GM12878 (cell line): Measurements from ENCODE around the gene CXADR. TPM values are rescaled to one million over a fixed set of nuclear protein-coding genes. Genes with fewer than 3 reads are reported as not detected.

ENCODE experiments used
- ATAC-seq: fragments of 200-7000 bp; cut with Tn5 transposase; 3 replicates; pipeline ENCODE4 v1.9.1; 2020; ENCODE audit warnings: mild to moderate bottlenecking, moderate library complexity
- BruUV-seq: library from RNA; stranded (reverse); fragments of 400-500 nt; replicated peaks from 2 replicates; lab custom pipeline; 2021; lab: Mats Ljungman, UMichigan
- CTCF ChIA-PET: fragments of 300-600 bp; sonication (Branson Sonifier 250); formaldehyde crosslinking; extraction: SDS; loops from one replicate; lab custom pipeline; 2021; ENCODE audit warnings: inconsistent platforms; lab: Yijun Ruan, JAX
- POLR2A ChIA-PET: fragments of 350-600 bp; formaldehyde crosslinking; extraction: SDS; loops from one replicate; lab custom pipeline; 2021; ENCODE audit warnings: inconsistent platforms; lab: Charles Lee
- RAD21 ChIA-PET: fragments of 300-600 bp; sonication (Branson Sonifier 250); formaldehyde crosslinking; loops from one replicate; lab custom pipeline; 2023; ENCODE audit warnings: antibody characterized with exemption; ENCODE audit not compliant: unreplicated experiment; lab: Charles Lee
- SMC1A ChIA-PET: fragments of 300-600 bp; sonication (Branson Sonifier 250); formaldehyde crosslinking; loops from one replicate; lab custom pipeline; 2023; ENCODE audit not compliant: unreplicated experiment, uncharacterized antibody; lab: Charles Lee
- DNase-seq: peaks from one replicate; pipeline ENCODE4 v3.0.0-alpha.2; 2011; ENCODE audit warnings: low read depth, low spot score
- FAIRE-seq: peaks from 3 replicates; lab custom pipeline; 2011; peaks lifted over from hg19 to GRCh38; lab: Jason Lieb, UNC
- H2AFZ ChIP-seq: 2 replicates; pipeline ENCODE4 v1.6.0; 2011; ENCODE audit warnings: low read depth, low read length, control low read depth; ENCODE audit not compliant: control insufficient read depth
- H3K27ac ChIP-seq: 2 replicates; pipeline ENCODE4 v1.5.1; 2011; ENCODE audit warnings: control low read depth; ENCODE audit not compliant: control insufficient read depth, insufficient read depth
- H3K27me3 ChIP-seq, 2 experiments: replicated peaks in 1 of 2; 2 replicates each; pipeline versions ENCODE4 v1.6.0 to v1.6.1; 2011; ENCODE audit warnings: low read length in 1 of 2; ENCODE audit not compliant: control insufficient read depth in 2 of 2, insufficient read depth in 2 of 2
- H3K36me3 ChIP-seq, 2 experiments: 2 replicates each; pipeline ENCODE4 v1.5.1; 2011; ENCODE audit warnings: low read length in 1 of 2; ENCODE audit not compliant: control insufficient read depth in 2 of 2, insufficient read depth in 2 of 2
- H3K4me1 ChIP-seq: 2 replicates; pipeline ENCODE4 v1.6.1; 2011; ENCODE audit warnings: mild to moderate bottlenecking, low read length, moderate library complexity, mixed read lengths; ENCODE audit not compliant: control insufficient read depth, insufficient read depth
- H3K4me2 ChIP-seq: 2 replicates; pipeline ENCODE4 v1.6.0; 2011; ENCODE audit warnings: control low read depth; ENCODE audit not compliant: control insufficient read depth, insufficient read depth
- H3K4me3 ChIP-seq: fragments of 200-600 bp; sonication (generic); 2 replicates; pipeline ENCODE4 v1.5.1; 2016
- H3K79me2 ChIP-seq: 2 replicates; pipeline ENCODE4 v1.6.0; 2011; ENCODE audit warnings: low read length; ENCODE audit not compliant: control insufficient read depth, insufficient read depth
- H3K9ac ChIP-seq: 2 replicates; pipeline ENCODE4 v1.8.0; 2011; ENCODE audit warnings: low read length, control low read depth, mixed read lengths; ENCODE audit not compliant: control insufficient read depth, insufficient read depth
- H3K9me3 ChIP-seq: replicated peaks from 3 replicates; pipeline ENCODE4 v1.5.1; 2011; ENCODE audit warnings: mild to moderate bottlenecking, low read length; ENCODE audit not compliant: control insufficient read depth, insufficient read depth
- H4K20me1 ChIP-seq: 2 replicates; pipeline ENCODE4 v1.6.0; 2011; ENCODE audit not compliant: control insufficient read depth, insufficient read depth
- BCL3 ChIP-seq: IDR thresholded peaks from 2 replicates; pipeline ENCODE4 v1.6.1; 2011; ENCODE audit warnings: borderline replicate concordance, low read depth, mild to moderate bottlenecking, moderate library complexity, low read length; ENCODE audit not compliant: insufficient read depth, poor library complexity, severe bottlenecking
- CREM ChIP-seq: IDR thresholded peaks from 2 replicates; pipeline ENCODE4 v1.6.1; 2014; ENCODE audit warnings: antibody characterized with exemption, low read depth
- ESRRA ChIP-seq: IDR thresholded peaks from 2 replicates; pipeline ENCODE4 v1.6.1; 2012; ENCODE audit warnings: mild to moderate bottlenecking, low read length, improper control_type of control experiment
- MTA3 ChIP-seq: IDR thresholded peaks from 2 replicates; pipeline ENCODE4 v1.6.1; 2012; ENCODE audit warnings: low read length, inconsistent platforms, borderline replicate concordance
- NFYB ChIP-seq: IDR thresholded peaks from 2 replicates; pipeline ENCODE4 v1.6.1; 2011; ENCODE audit warnings: low read depth, mild to moderate bottlenecking, low read length, improper control_type of control experiment, moderate library complexity; ENCODE audit not compliant: insufficient read depth
- RCOR1 ChIP-seq: conservative IDR thresholded peaks from 2 replicates; pipeline ENCODE4 v1.6.1; 2012; ENCODE audit warnings: low read depth, low read length, improper control_type of control experiment
- SMAD1 ChIP-seq: fragments of 450-650 bp; IDR thresholded peaks from 2 replicates; pipeline ENCODE4 v1.6.1; 2018; ENCODE audit warnings: mild to moderate bottlenecking, low read depth; ENCODE audit not compliant: partially characterized antibody
- SPI1 ChIP-seq: IDR thresholded peaks from 2 replicates; pipeline ENCODE4 v1.6.1; 2011; ENCODE audit warnings: low read depth, mild to moderate bottlenecking, low read length, moderate library complexity, borderline replicate concordance; ENCODE audit not compliant: insufficient read depth
- ZBTB11 ChIP-seq: fragments of 450-650 bp; formaldehyde crosslinking; IDR thresholded peaks from 2 replicates; pipeline ENCODE4 v1.5.0; 2022; ENCODE audit warnings: mild to moderate bottlenecking, missing genetic modification characterization
- ZNF217 ChIP-seq: fragments of 450-650 bp; IDR thresholded peaks from 2 replicates; pipeline ENCODE4 v1.6.1; 2017; ENCODE audit warnings: antibody characterized with exemption, mild to moderate bottlenecking
- WGBS: methylation state at CpG from one replicate; pipeline ENCODE4 v1.1.6; 2016; ENCODE audit warnings: low lambda C conversion rate; ENCODE audit not compliant: insufficient replicate concordance, insufficient coverage; ENCODE audit errors: missing lambda C conversion rate; 5-methylcytosine and 5-hydroxymethylcytosine counted together
- in situ Hi-C: fragments of 300-500 bp; cut with MboI; formaldehyde crosslinking; loops from 9 replicates; pipeline ENCODE4 v1.14.3; 2018; ENCODE audit warnings: mixed read lengths
- intact Hi-C: fragments of 100-400 bp; cut with micrococcal nuclease; formaldehyde crosslinking; loops from one replicate; pipeline ENCODE4 v1.14.2; 2022; ENCODE audit not compliant: unreplicated experiment
- polyA plus RNA-seq, 11 experiments: library from polyadenylated mRNA; depleted of rRNA in 4 of 11; unstranded in 6 of 11; stranded (reverse) in 5 of 11; fragments of >200 nt; fragmentation: Nextera tagmentation in 4 of 11; fragmentation: Illumina TruSeq in 1 of 11; extraction: Ambion mirVana in 4 of 11; extraction: Trizol in 1 of 11; gene quantifications; 1 replicate in 1 of 11; 2 replicates in 10 of 11; pipeline versions ENCODE4 v1.2.1 to v1.2.3, GENCODE V29; 2011 to 2016; ENCODE audit warnings: inconsistent platforms in 2 of 11, missing spikeins in 2 of 11, low read depth in 1 of 11
- total RNA-seq, 4 experiments: library from RNA; depleted of rRNA in 3 of 4; stranded (reverse); fragments of >200 nt in 3 of 4; fragmentation: Illumina TruSeq in 1 of 4; extraction: Trizol in 1 of 4; gene quantifications; 2 replicates each; pipeline versions ENCODE4 v1.2.1 to v1.2.3, GENCODE V29; 2013 to 2021

The CXADR gene
- total and polyA plus RNA-seq, 10 of the 15 experiments (the other 5 are each of a cell fraction or from before 2014, with no cell fraction given): 0.01 to 0.64 (median 0.13) TPM

GRCh38 chr21:17616831-17617230 is 104.0 kb downstream of the CXADR start:
- no peak for ATAC-seq
- POLR2A ChIA-PET: no interaction called here
- BruUV-seq: no TSS peak
- SMC1A ChIA-PET: no interaction called here
- intact Hi-C loops: loop anchor here (10.0 kb wide), 1 partner anchor 198 kb away; the partner anchor contains the start of gene C21orf91
- 95% methylated on average over 1 of the region's 1 CpG for WGBS
- Histone ChIP-seq H3K79me2 (peaks cover 8% of the 10 kb centered on the region), H3K4me1 (no peaks in the 10 kb centered on the region), H3K4me3 (no peak overlapping the region), H4K20me1 (no peaks in the 10 kb centered on the region), H3K36me3 (no peaks in the 10 kb centered on the region), H2AFZ (no peak overlapping the region), H3K9me3 (no peaks in the 10 kb centered on the region), H3K4me2 (no peak overlapping the region), H3K9ac (no peak overlapping the region), H3K27ac (no peak overlapping the region), H3K27me3 (no peaks in the 10 kb centered on the region)
- in situ Hi-C loops: loop anchor here (25.0 kb wide), 1 partner anchor 1880 kb away; the partner anchor contains the start of gene USP25
- TF ChIP-seq NFYB (no peak), ESRRA (no peak), MTA3 (no peak), BCL3 (no peak), RCOR1 (no peak), SMAD1 (no peak), CREM (no peak), ZBTB11 (no peak), ZNF217 (no peak), SPI1 (no peak)
- FAIRE-seq: no peak
- DNase-seq: no peak
- RAD21 ChIA-PET: interaction anchor here (0.7 kb wide), 1 partner anchor 22 kb away, joined by 4 read pairs; no protein-coding TSS in a partner anchor
- CTCF ChIA-PET: interaction anchor here (0.8 kb wide), 1 partner anchor 309 kb away, joined by 3 read pairs; no protein-coding TSS in a partner anchor
